Uterus (tissue), 4 donors: ENCODE results near the gene PCNX1. TPM values are rescaled to one million over a fixed set of nuclear protein-coding genes. Genes with fewer than 3 reads are reported as not detected.

Experiments
- DNase-seq, 2 donors: peaks; one replicate each; pipeline ENCODE4 v3.0.0-alpha.2; 2019 to 2020
- H3K27ac ChIP-seq, 2 donors: fragments of 200-600 bp; sonication (generic); 1 replicate in 1 of 2; 2 replicates in 1 of 2; pipeline ENCODE4 v1.5.1; 2016 to 2018
- H3K27me3 ChIP-seq, 2 donors: fragments of 200-600 bp; sonication (generic); one replicate each; pipeline ENCODE4 v1.5.1; 2018 to 2019; ENCODE audit warnings: control low read depth in 1 of 2
- H3K36me3 ChIP-seq, 2 donors: fragments of 200-600 bp; sonication (generic); one replicate each; pipeline ENCODE4 v1.5.1; 2019; ENCODE audit warnings: control low read depth in 1 of 2
- H3K4me1 ChIP-seq, 2 donors: fragments of 200-600 bp; sonication (generic); one replicate each; pipeline ENCODE4 v1.5.1; 2018 to 2019; ENCODE audit warnings: control low read depth in 1 of 2
- H3K4me3 ChIP-seq, 2 donors: fragments of 200-600 bp; sonication (generic); 1 replicate in 1 of 2; 2 replicates in 1 of 2; pipeline ENCODE4 v1.5.1; 2018 to 2019; ENCODE audit warnings: mild to moderate bottlenecking in 1 of 2
- H3K9me3 ChIP-seq, 2 donors: fragments of 200-600 bp; sonication (generic); one replicate each; pipeline ENCODE4 v1.5.1; 2019; ENCODE audit warnings: control low read depth in 1 of 2
- CTCF ChIP-seq, 4 experiments: fragments of 200-600 bp in 2 of 4; fragments of 450-650 bp in 2 of 4; sonication (generic) in 2 of 4; IDR thresholded peaks; one replicate each; pipeline ENCODE4 v1.5.1; 2016 to 2019; ENCODE audit warnings: antibody characterized with exemption in 4 of 4, mild to moderate bottlenecking in 2 of 4, moderate library complexity in 1 of 4
- POLR2A ChIP-seq, 2 donors: fragments of 450-650 bp; IDR thresholded peaks; one replicate each; pipeline ENCODE4 v1.6.1; 2016; ENCODE audit warnings: antibody characterized with exemption in 2 of 2, mild to moderate bottlenecking in 1 of 2, moderate library complexity in 1 of 2
- intact Hi-C: fragments of 100-400 bp; cut with DNase I; formaldehyde crosslinking; loops from one replicate; pipeline ENCODE4 v1.15.1; 2023; ENCODE audit warnings: low total_unique reads
- total RNA-seq, 4 donors: library from RNA; depleted of rRNA in 3 of 4; stranded (reverse); fragments of >200 nt in 3 of 4; gene quantifications; one replicate each; pipeline versions ENCODE4 v1.1.0 to v1.2.4, GENCODE V29; 2014 to 2023
- donor health status: DM: yes; HTN: yes; CAD: no.

PCNX1 gene
- total RNA-seq, 4 donors from 2014 or later: 34.6 to 112 (median 90.3) TPM

- intact Hi-C loops: no loop called here
Measured at GRCh38 chr14:70987041-70987440, 79.8 kb downstream of the PCNX1 start.

GRCh38 chr14:70988452-70988851 is 81.2 kb downstream of the PCNX1 start:
- no peaks in the 10 kb centered on the region for H3K36me3 ChIP-seq
- H3K4me3 ChIP-seq: no peak overlapping the region
- no peak for DNase-seq
- H3K9me3 ChIP-seq: no peaks in the 10 kb centered on the region
- H3K4me1 ChIP-seq: no peaks in the 10 kb centered on the region
- TF ChIP-seq POLR2A (IDR thresholded peaks at IDR 0.05): no peak
- TF ChIP-seq CTCF (IDR thresholded peaks at IDR 0.05): no peak
- intact Hi-C loops: no loop called here
- H3K27ac ChIP-seq: no peak overlapping the region
- H3K27me3 ChIP-seq: no peaks in the 10 kb centered on the region

More at GRCh38 chr14:70987041-70987440, 79.8 kb downstream of the PCNX1 start:
- Histone ChIP-seq H3K9me3 (no peaks in the 10 kb centered on the region), H3K4me1 (no peaks in the 10 kb centered on the region), H3K36me3 (no peaks in the 10 kb centered on the region), H3K27me3 (no peaks in the 10 kb centered on the region), H3K27ac (no peak overlapping the region), H3K4me3 (no peak overlapping the region)
- TF ChIP-seq CTCF (IDR thresholded peaks at IDR 0.05) (no peak), POLR2A (IDR thresholded peaks at IDR 0.05) (no peak)
- no peak for DNase-seq

- H3K36me3 ChIP-seq: no peaks in the 10 kb centered on the region
- intact Hi-C loops: no loop called here
- TF ChIP-seq POLR2A (IDR thresholded peaks at IDR 0.05) (no peak), CTCF (IDR thresholded peaks at IDR 0.05) (no peak)
Measured at GRCh38 chr14:70993931-70994330, 86.7 kb downstream of the PCNX1 start.

GRCh38 chr14:70995211-70995610 is 88.0 kb downstream of the PCNX1 start:
- no peak overlapping the region for H3K4me3 ChIP-seq
- H3K27me3 ChIP-seq: no peaks in the 10 kb centered on the region
- no peaks in the 10 kb centered on the region for H3K9me3 ChIP-seq
- intact Hi-C loops: no loop called here
- TF ChIP-seq CTCF (IDR thresholded peaks at IDR 0.05): no peak
- TF ChIP-seq POLR2A (IDR thresholded peaks at IDR 0.05): no peak
- no peaks in the 10 kb centered on the region for H3K4me1 ChIP-seq
- no peaks in the 10 kb centered on the region for H3K36me3 ChIP-seq
- no peak overlapping the region for H3K27ac ChIP-seq
- no peak for DNase-seq

More at GRCh38 chr14:70993931-70994330, 86.7 kb downstream of the PCNX1 start:
- Histone ChIP-seq H3K27ac (no peak overlapping the region), H3K9me3 (no peaks in the 10 kb centered on the region), H3K27me3 (no peaks in the 10 kb centered on the region), H3K4me1 (no peaks in the 10 kb centered on the region), H3K4me3 (no peak overlapping the region)
- no peak for DNase-seq

GRCh38 chr14:70995671-70996070 is 88.4 kb downstream of the PCNX1 start:
- Histone ChIP-seq H3K36me3 (no peaks in the 10 kb centered on the region), H3K27me3 (no peaks in the 10 kb centered on the region), H3K27ac (no peak overlapping the region), H3K4me3 (no peak overlapping the region), H3K9me3 (no peaks in the 10 kb centered on the region), H3K4me1 (no peaks in the 10 kb centered on the region)
- DNase-seq: no peak
- intact Hi-C loops: no loop called here
- TF ChIP-seq CTCF (IDR thresholded peaks at IDR 0.05) (no peak), POLR2A (IDR thresholded peaks at IDR 0.05) (no peak)
